ENCODE measurements around the gene PALLD. TPM values are rescaled to one million over a fixed set of nuclear protein-coding genes. Genes with fewer than 3 reads are reported as not detected.

The PALLD gene
- total RNA-seq, 1 donor from 2014 or later = 45.6 TPM

GRCh38 chr4:168893205-168893604, 396.4 kb downstream of the PALLD start:
- H3K4me3 ChIP-seq (ENCODE audit: low read depth, low read length) = no peak overlapping the region
- TF ChIP-seq CTCF (conservative IDR thresholded peaks at IDR 0.05; ENCODE audit: low read depth, low read length) = no peak
- DNase-seq (ENCODE audit: low read depth) = no peak

GRCh38 chr4:168893807-168894206, 397.0 kb downstream of the PALLD start:
- TF ChIP-seq CTCF (conservative IDR thresholded peaks at IDR 0.05; ENCODE audit: low read depth, low read length) = no peak
- no peak for DNase-seq (ENCODE audit: low read depth)
- H3K4me3 ChIP-seq (ENCODE audit: low read depth, low read length) = no peak overlapping the region

- DNase-seq (ENCODE audit: low read depth) = no peak
- no peak for TF ChIP-seq CTCF (conservative IDR thresholded peaks at IDR 0.05; ENCODE audit: low read depth, low read length)
- no peak overlapping the region for H3K4me3 ChIP-seq (ENCODE audit: low read depth, low read length)
Measured at GRCh38 chr4:168900080-168900479, 403.2 kb downstream of the PALLD start.

- DNase-seq (ENCODE audit: low read depth) = no peak
Measured at GRCh38 chr4:168907119-168907698, 410.4 kb downstream of the PALLD start.

DNA sequence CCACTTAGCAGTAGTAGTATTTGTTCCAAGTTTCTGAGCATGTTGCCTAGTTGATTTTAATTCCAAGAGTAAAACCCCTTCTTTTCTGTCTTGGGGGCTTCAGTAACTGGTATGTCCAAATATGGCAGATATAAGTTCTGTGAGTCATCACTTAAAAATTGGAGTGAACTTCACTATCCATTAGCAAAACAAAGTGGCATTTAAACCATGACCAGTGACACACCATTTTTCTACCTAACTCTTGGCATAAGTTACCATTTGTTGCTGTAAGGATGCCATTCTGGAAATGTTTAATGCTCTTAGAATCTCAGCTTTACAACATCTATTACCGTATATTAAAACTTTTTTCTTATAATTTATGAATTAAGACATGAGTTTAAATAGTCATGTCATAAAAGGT, 411.2 kb downstream of the PALLD start:
- DNase-seq (ENCODE audit: low read depth) = no peak
- H3K4me3 ChIP-seq (ENCODE audit: low read depth, low read length) = no peak overlapping the region
- TF ChIP-seq CTCF (conservative IDR thresholded peaks at IDR 0.05; ENCODE audit: low read depth, low read length) = no peak

More at GRCh38 chr4:168907119-168907698, 410.4 kb downstream of the PALLD start:
- no peak overlapping the region for H3K4me3 ChIP-seq (ENCODE audit: low read depth, low read length)
- no peak for TF ChIP-seq CTCF (conservative IDR thresholded peaks at IDR 0.05; ENCODE audit: low read depth, low read length)

- DNase-seq (ENCODE audit: low read depth) = no peak
- TF ChIP-seq CTCF (conservative IDR thresholded peaks at IDR 0.05; ENCODE audit: low read depth, low read length) = no peak
- H3K4me3 ChIP-seq (ENCODE audit: low read depth, low read length) = no peak overlapping the region
Measured at GRCh38 chr4:168908851-168909273, 412.0 kb downstream of the PALLD start.

DNA sequence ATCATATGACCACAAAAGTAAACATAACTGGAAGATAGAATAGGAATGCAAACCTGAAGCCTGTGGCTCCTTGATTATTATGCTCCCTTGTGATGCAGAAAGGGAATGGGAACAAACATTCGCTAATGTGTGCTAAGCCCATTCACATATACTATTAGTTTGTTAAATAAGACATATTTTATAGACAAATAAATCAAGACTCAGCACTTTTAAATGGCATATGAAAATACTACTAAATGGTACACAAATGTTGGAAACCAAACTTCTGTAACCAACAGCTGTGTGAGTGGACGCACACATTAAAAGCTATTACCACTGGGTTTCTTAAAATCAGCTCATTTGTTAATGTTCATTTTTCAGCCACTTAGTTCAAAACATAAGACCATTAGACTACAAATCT, 417.2 kb downstream of the PALLD start:
- no peak overlapping the region for H3K4me3 ChIP-seq (ENCODE audit: low read depth, low read length)
- DNase-seq (ENCODE audit: low read depth) = no peak
- no peak for TF ChIP-seq CTCF (conservative IDR thresholded peaks at IDR 0.05; ENCODE audit: low read depth, low read length)

All from epithelial cell of proximal tubule (primary cell).